Prostate gland (tissue), 2 donors: Measurements from ENCODE around the gene PAH.
A peak's percentile ranks its signal among the peaks of the same experiment; 100 is the strongest.

Source experiments
- CTCF ChIP-seq, 4 experiments: fragments of 200-600 bp in 2 of 4; fragments of 450-650 bp in 2 of 4; sonication (generic) in 2 of 4; IDR thresholded peaks; 1 replicate in 3 of 4; 2 replicates in 1 of 4; pipeline ENCODE4 v1.5.1; 2016 to 2019; ENCODE audit warnings: antibody characterized with exemption in 4 of 4, mild to moderate bottlenecking in 2 of 4, moderate library complexity in 2 of 4
- POLR2AphosphoS5 ChIP-seq: sonication (generic); formaldehyde crosslinking; IDR thresholded peaks from one replicate; pipeline ENCODE4 v1.6.1; 2017; ENCODE audit warnings: antibody characterized with exemption

DNA sequence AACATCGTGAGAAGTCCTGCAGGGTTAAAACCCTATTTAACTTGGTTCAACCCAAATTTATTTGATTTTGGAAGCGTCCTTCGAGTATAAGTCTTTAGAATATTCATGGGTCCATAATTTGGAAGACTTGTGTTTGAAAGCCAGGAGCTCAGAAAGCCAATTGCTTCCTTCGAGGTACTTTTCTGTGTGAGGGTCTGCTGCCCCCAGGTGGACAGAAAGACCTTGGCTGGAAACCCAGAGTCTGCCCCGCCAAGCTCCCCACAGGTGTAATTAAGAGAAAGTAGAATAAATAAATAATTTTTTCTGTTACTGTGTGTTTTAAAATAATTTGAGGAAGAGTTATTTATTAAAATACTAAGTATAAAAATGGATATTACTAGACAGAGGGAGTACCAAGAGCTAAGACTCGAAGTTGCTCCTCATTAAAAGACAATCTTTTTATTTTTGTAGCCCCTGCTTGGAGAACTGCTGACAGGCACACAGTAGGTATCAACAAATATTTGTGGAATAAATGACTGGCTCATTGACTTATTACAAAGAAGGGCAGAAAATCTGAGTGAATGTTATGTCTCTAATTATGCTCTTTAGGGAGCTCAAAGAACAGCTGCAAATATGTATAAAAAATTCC lies 105.8 kb downstream of the PAH start:
- peak in 2 of 4 experiments; percentile 10 to 30 for TF ChIP-seq CTCF (IDR thresholded peaks at IDR 0.05)
- no peak for TF ChIP-seq POLR2AphosphoS5
